Endothelial cell (in vitro differentiated cells): Measurements from ENCODE around the gene TUBA4A. TPM values are rescaled to one million over a fixed set of nuclear protein-coding genes. Genes with fewer than 3 reads are reported as not detected.
"Not testable (repeated sequence)": the region's sequence is repeated elsewhere in the genome, so short reads cannot be mapped to it uniquely, and the experiment has no call there.

Experiments
- DNase-seq: peaks from one replicate; pipeline ENCODE4 v3.0.0; 2021; ENCODE audit warnings: low spot score
- H3K27ac Mint-ChIP-seq: one replicate; pipeline ENCODE4 v1.8.0; 2021; ENCODE audit warnings: mixed read lengths, inconsistent platforms; ENCODE audit not compliant: unreplicated experiment
- H3K27me3 Mint-ChIP-seq: one replicate; pipeline ENCODE4 v1.8.0; 2021; ENCODE audit warnings: mild to moderate bottlenecking, moderate library complexity, mixed read lengths, inconsistent platforms; ENCODE audit not compliant: unreplicated experiment
- H3K36me3 Mint-ChIP-seq: one replicate; pipeline ENCODE4 v1.8.0; 2021; ENCODE audit warnings: mild to moderate bottlenecking, low read depth, mixed read lengths, inconsistent platforms; ENCODE audit not compliant: unreplicated experiment
- H3K4me1 Mint-ChIP-seq: one replicate; pipeline ENCODE4 v1.8.0; 2021; ENCODE audit warnings: mild to moderate bottlenecking, mixed read lengths, inconsistent platforms; ENCODE audit not compliant: unreplicated experiment
- H3K4me3 Mint-ChIP-seq: one replicate; pipeline ENCODE4 v1.8.0; 2021; ENCODE audit warnings: mild to moderate bottlenecking, mixed read lengths, inconsistent platforms; ENCODE audit not compliant: unreplicated experiment
- H3K9me3 Mint-ChIP-seq: one replicate; pipeline ENCODE4 v1.8.0; 2021; ENCODE audit warnings: mixed read lengths, inconsistent platforms; ENCODE audit not compliant: unreplicated experiment
- total RNA-seq: library from RNA; stranded (reverse); fragmentation: NEBNext Ultra II Directional; extraction: Animal tissue kit (Norgen Biotek cat#: 25700); gene quantifications from one replicate; pipeline ENCODE4 v1.2.1, GENCODE V29; 2021; ENCODE audit not compliant: unreplicated experiment
- TF ChIP-seq, protein P1 (sequence below): fragments of 200-600 bp; sonication (generic); IDR thresholded peaks from one replicate; pipeline ENCODE4 v1.5.0; 2021; ENCODE audit warnings: antibody characterized with exemption; ENCODE audit not compliant: unreplicated experiment

TUBA4A gene
- total RNA-seq, 1 donor from 2014 or later = 18.7 TPM

- H3K27ac Mint-ChIP-seq = no peak overlapping the region
- H3K27me3 Mint-ChIP-seq = peaks cover 3% of the 10 kb centered on the region
- no peaks in the 10 kb centered on the region for H3K36me3 Mint-ChIP-seq
- DNase-seq = no peak
- no peak overlapping the region for H3K4me3 Mint-ChIP-seq
- H3K4me1 Mint-ChIP-seq = peaks cover 3% of the 10 kb centered on the region
- H3K9me3 Mint-ChIP-seq = no peaks in the 10 kb centered on the region
- TF ChIP-seq, protein P1, sequence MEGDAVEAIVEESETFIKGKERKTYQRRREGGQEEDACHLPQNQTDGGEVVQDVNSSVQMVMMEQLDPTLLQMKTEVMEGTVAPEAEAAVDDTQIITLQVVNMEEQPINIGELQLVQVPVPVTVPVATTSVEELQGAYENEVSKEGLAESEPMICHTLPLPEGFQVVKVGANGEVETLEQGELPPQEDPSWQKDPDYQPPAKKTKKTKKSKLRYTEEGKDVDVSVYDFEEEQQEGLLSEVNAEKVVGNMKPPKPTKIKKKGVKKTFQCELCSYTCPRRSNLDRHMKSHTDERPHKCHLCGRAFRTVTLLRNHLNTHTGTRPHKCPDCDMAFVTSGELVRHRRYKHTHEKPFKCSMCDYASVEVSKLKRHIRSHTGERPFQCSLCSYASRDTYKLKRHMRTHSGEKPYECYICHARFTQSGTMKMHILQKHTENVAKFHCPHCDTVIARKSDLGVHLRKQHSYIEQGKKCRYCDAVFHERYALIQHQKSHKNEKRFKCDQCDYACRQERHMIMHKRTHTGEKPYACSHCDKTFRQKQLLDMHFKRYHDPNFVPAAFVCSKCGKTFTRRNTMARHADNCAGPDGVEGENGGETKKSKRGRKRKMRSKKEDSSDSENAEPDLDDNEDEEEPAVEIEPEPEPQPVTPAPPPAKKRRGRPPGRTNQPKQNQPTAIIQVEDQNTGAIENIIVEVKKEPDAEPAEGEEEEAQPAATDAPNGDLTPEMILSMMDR = no peak
These were observed 15.8 kb upstream of the TUBA4A start for GRCh38 chr2:219269362-219270054.

DNA sequence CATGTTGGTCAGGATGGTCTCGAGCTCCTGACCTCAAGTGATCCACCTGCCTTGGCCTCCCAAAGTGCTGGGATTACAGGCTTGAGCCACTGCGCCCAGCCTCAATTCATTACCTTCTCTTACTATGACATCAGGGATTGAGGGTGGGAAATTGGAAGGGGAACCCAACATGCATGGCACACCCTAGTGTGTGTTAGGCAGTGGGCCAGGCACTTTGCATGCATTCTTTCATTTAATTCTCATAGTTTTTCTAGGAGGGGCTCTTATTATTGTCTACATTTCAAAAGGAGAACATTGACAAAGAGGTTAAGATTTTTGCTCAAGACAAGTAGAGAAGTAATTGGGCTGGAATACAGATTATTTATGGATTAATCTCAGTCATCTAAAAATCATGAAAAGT lies 14.6 kb upstream of the TUBA4A start:
- H3K36me3 Mint-ChIP-seq = no peaks in the 10 kb centered on the region

DNA sequence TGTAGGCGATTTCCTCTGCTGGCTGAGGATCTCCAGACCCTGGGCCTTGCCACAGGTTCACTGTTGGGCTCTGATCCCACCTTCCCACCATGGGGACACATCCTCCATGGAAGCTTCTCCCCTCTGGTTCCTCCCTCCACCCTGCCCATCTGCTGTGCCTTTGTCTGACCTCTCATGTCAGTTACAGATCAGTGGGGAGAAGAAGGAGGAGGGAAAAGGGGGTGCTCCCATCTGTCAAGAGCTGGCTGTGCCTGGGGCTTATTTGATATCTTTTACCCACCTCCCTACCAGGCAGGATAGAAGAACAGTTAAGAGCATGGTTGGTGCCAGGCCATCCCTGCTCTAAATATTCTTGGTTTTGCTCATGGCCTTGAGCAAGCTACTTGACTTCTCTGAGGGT lies 13.2 kb upstream of the TUBA4A start:
- DNase-seq = no peak
- Mint-ChIP-seq H3K27me3 (peaks cover 4% of the 10 kb centered on the region), H3K27ac (no peak overlapping the region), H3K9me3 (no peaks in the 10 kb centered on the region), H3K4me1 (peaks cover 3% of the 10 kb centered on the region), H3K4me3 (no peak overlapping the region), H3K36me3 (no peaks in the 10 kb centered on the region)
- TF ChIP-seq, protein P1 = no peak

More for the DNA sequence above, 14.6 kb upstream of the TUBA4A start:
- Mint-ChIP-seq H3K27me3 (peaks cover 3% of the 10 kb centered on the region), H3K4me1 (peaks cover 2% of the 10 kb centered on the region), H3K4me3 (no peak overlapping the region), H3K27ac (no peak overlapping the region), H3K9me3 (no peaks in the 10 kb centered on the region)
- DNase-seq = no peak
- TF ChIP-seq, protein P1 = no peak

DNA sequence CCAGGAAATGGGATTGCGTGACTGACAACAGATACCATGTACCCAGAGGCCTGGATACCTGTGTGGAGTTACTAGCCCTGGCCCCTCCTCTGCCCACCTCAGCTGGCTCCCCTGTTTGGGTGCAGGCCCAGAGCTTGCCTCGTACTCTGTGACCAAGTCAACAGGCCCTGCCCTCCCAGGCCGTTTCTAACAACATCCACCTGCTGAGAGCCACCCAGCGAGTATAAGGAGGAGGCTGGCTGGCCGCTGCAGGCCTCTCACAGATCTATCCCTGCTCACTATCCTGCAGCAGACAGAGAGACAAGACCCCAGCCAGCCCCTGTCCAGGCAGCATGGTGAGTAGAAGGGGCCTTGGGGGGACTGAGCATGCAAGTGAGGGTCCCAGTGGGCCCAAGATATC lies 12.5 kb upstream of the TUBA4A start:
- Mint-ChIP-seq H3K4me3 (no peak overlapping the region), H3K4me1 (peaks cover 9% of the 10 kb centered on the region), H3K36me3 (no peaks in the 10 kb centered on the region), H3K9me3 (no peaks in the 10 kb centered on the region), H3K27me3 (peaks cover 2% of the 10 kb centered on the region), H3K27ac (no peak overlapping the region)
- DNase-seq = no peak
- TF ChIP-seq, protein P1 = no peak

DNA sequence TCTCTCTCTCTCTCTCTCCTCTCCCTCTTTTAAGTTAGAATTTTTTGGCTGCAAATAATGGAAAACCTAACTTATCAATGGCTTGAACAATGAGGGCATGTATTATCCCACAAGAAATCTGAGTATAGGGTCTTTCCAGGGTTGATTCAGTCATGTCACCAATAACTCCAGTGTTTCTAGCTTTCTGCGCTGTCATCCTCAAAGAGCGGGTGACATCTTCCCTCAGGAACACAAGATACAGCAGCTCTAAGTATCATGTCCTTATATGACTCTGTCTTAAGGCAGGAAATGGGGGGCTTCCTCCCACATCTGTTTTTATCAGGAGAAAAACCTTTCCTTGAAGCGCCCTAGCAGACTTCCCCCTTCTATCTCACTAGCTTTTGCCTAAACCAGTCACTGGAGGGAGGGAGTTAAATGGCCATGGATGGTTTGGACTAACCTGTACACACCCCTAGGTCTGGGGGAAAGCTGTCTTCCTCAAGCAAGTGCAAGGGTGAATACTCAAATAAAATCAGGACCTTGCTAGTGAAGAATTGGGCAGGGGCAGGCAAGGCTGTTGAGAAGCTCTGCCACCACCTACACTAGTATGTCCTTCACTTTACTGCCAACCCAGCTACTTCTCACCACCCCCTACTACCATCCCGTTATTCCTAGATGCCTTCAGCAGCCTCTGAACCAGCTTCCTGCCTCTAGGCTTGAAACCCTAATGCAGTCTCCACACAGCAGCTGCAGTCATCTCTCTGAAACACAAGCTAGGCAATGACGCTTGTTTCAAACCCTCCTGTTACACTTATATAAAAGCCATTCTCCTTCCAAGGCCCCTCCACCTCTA lies 7.5 kb upstream of the TUBA4A start:
- DNase-seq = no peak
- peaks cover 2% of the 10 kb centered on the region for H3K27me3 Mint-ChIP-seq
- H3K9me3 Mint-ChIP-seq = no peaks in the 10 kb centered on the region
- peaks cover 13% of the 10 kb centered on the region for H3K4me1 Mint-ChIP-seq
- H3K27ac Mint-ChIP-seq = no peak overlapping the region
- TF ChIP-seq, protein P1 = no peak
- H3K4me3 Mint-ChIP-seq = no peak overlapping the region
- no peaks in the 10 kb centered on the region for H3K36me3 Mint-ChIP-seq

DNA sequence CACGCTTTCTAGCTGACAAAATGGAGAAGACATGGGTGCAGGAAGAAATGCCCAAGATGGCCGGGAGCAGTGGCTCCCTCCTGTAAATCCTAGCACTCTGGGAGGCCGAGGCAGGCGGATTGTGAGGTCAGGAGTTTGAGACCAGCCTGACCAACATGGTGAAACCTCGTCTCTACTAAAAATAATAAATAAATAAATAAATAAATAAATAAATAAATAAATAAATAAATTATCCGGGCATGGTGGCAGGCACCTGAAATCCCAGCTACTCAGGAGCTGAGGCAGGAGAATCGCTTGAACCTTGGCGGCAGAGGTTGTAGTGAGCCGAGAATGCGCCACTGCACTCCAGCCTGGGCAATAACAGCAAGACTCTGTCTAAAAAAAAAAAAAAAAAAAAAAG lies 5.2 kb upstream of the TUBA4A start:
- H3K36me3 Mint-ChIP-seq, H3K27ac Mint-ChIP-seq, DNase-seq, H3K4me3 Mint-ChIP-seq, H3K9me3 Mint-ChIP-seq, H3K27me3 Mint-ChIP-seq: not testable (repeated sequence)
- H3K4me1 Mint-ChIP-seq = peaks cover 11% of the 10 kb centered on the region
